Lower leg skin (tissue), 3 donors: ENCODE measurements around the gene KLKB1.

Experiments used
- POLR2A ChIP-seq, 2 donors: fragments of 450-650 bp; IDR thresholded peaks; one replicate each; pipeline ENCODE4 v1.6.1; 2016 to 2017; ENCODE audit warnings: antibody characterized with exemption in 2 of 2, mild to moderate bottlenecking in 1 of 2, moderate library complexity in 1 of 2
- TF ChIP-seq, protein P1 (sequence below), 3 donors: fragments of 450-650 bp; IDR thresholded peaks; one replicate each; pipeline ENCODE4 v1.5.1; 2016; ENCODE audit warnings: antibody characterized with exemption in 3 of 3, mild to moderate bottlenecking in 3 of 3, moderate library complexity in 2 of 3

DNA sequence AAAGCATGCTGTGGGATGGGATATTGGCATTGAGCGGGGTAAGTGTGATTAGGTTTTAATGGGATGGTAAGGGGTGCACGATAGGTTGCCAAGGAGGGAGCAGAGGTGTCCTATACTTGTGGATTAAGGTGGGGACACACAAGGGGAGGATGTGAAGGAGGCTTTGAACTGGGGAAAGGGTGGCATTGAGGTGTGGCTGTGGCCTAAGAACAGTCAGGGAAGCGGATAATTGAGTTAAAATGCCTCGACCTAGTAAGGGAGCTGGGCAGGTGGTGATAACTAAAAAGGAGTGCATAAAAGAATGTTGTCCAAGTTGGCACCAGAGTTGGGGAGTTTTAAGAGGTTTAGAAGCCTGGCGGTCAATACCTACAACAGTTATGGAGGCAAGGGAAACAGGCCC is 17.5 kb downstream of the KLKB1 start:
- TF ChIP-seq, protein P1, sequence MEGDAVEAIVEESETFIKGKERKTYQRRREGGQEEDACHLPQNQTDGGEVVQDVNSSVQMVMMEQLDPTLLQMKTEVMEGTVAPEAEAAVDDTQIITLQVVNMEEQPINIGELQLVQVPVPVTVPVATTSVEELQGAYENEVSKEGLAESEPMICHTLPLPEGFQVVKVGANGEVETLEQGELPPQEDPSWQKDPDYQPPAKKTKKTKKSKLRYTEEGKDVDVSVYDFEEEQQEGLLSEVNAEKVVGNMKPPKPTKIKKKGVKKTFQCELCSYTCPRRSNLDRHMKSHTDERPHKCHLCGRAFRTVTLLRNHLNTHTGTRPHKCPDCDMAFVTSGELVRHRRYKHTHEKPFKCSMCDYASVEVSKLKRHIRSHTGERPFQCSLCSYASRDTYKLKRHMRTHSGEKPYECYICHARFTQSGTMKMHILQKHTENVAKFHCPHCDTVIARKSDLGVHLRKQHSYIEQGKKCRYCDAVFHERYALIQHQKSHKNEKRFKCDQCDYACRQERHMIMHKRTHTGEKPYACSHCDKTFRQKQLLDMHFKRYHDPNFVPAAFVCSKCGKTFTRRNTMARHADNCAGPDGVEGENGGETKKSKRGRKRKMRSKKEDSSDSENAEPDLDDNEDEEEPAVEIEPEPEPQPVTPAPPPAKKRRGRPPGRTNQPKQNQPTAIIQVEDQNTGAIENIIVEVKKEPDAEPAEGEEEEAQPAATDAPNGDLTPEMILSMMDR (IDR thresholded peaks at IDR 0.05), result no peak
- TF ChIP-seq POLR2A (IDR thresholded peaks at IDR 0.05), result no peak
